ENCODE results near the gene DDX39B.

Gene DDX39B

GRCh38 chr6:31575335-31575901, 33.6 kb upstream of the DDX39B start, which contains the start of gene TNF:
Gene TNF (plus strand): TSS chr6:31575565. CDS start chr6:31575742, 177 bp downstream.
- peak; percentile 95 for DNase-seq

- no peak for DNase-seq
Observed at GRCh38 chr6:31574106-31575061, 32.6 kb upstream of the DDX39B start.

GRCh38 chr6:31573239-31574105, 31.7 kb upstream of the DDX39B start:
- no peak for DNase-seq

GRCh38 chr6:31572041-31572911, 30.5 kb upstream of the DDX39B start, which contains the start of gene LTA:
Gene LTA (plus strand): TSS chr6:31572289. CDS start chr6:31572743, 454 bp downstream.
- peak; percentile 84 for DNase-seq

GRCh38 chr6:31569861-31570536, 28.2 kb upstream of the DDX39B start:
- DNase-seq: no peak

- peak; percentile 92 for DNase-seq
Observed at GRCh38 chr6:31568537-31568961, 26.7 kb upstream of the DDX39B start.

- DNase-seq: peak; percentile 61
Observed at GRCh38 chr6:31567531-31568370, 25.9 kb upstream of the DDX39B start.

- no peak for DNase-seq
Observed at GRCh38 chr6:31560697-31561058, 18.9 kb upstream of the DDX39B start.

- peak; percentile 71 for DNase-seq
Observed at GRCh38 chr6:31559958-31560696, 18.3 kb upstream of the DDX39B start.

- DNase-seq: no peak
Observed at GRCh38 chr6:31559606-31559957, 17.8 kb upstream of the DDX39B start.

- peak; percentile 78 for DNase-seq
Observed at GRCh38 chr6:31558631-31559500, 17.1 kb upstream of the DDX39B start.

- no peak for DNase-seq
Observed at GRCh38 chr6:31558318-31558625, 16.5 kb upstream of the DDX39B start.

GRCh38 chr6:31557443-31558317, 15.9 kb upstream of the DDX39B start:
- no peak for DNase-seq

GRCh38 chr6:31556307-31556706, 14.5 kb upstream of the DDX39B start:
- peak; percentile 20 for DNase-seq

GRCh38 chr6:31551371-31551770, 9.6 kb upstream of the DDX39B start:
- peak; percentile 80 for DNase-seq

GRCh38 chr6:31548544-31548873, 6.7 kb upstream of the DDX39B start:
- no peak for DNase-seq

GRCh38 chr6:31547727-31548543, 6.1 kb upstream of the DDX39B start:
- no peak for DNase-seq

Data from CD4-positive, alpha-beta T cell treated with Interleukin-17A for 1 hour (primary cell).